Gastroesophageal sphincter (tissue), 3 donors: ENCODE data around the gene EGR2.

Experiments
- POLR2A ChIP-seq, 2 donors: fragments of 450-650 bp; IDR thresholded peaks; one replicate each; pipeline ENCODE4 v1.6.1; 2017; ENCODE audit warnings: antibody characterized with exemption in 2 of 2, mild to moderate bottlenecking in 2 of 2, moderate library complexity in 1 of 2
- POLR2AphosphoS5 ChIP-seq: sonication (generic); formaldehyde crosslinking; IDR thresholded peaks from one replicate; pipeline ENCODE4 v1.6.1; 2017; ENCODE audit warnings: antibody characterized with exemption
- TF ChIP-seq, protein P1 (sequence below), 4 experiments: fragments of 200-600 bp in 2 of 4; fragments of 450-650 bp in 2 of 4; sonication (generic) in 1 of 4; IDR thresholded peaks; one replicate each; pipeline ENCODE4 v1.5.1; 2017 to 2019; ENCODE audit warnings: antibody characterized with exemption in 4 of 4, mild to moderate bottlenecking in 2 of 4, moderate library complexity in 2 of 4

DNA sequence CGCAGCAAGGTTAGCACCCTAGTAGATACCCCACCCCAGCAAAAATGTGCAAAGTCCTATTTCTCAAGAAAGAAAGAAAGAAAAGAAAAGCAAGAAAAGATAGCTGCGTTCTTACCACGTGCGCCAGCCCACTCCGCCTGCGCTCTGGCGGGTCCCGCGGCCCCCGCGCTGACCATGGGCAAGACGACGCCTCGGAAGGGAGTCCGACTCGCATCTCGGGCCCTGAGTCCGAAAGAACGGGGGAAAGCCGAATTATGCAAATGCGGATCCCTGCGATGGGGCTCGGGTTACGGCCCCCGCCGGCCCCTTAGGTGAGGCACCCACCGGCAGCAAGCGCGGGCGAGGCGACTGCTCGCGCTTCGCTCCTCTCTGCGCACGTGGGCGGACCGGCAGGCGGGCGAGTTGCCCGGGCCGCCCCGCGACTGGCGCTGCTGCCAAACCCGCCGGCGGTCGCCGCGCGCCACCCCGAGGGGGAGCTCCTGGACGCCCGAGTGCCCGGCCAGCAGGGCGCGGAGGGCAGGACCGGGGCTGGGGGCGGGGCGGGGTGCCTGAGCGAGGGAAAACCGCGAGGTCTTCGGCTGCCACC, 2.4 kb upstream of the EGR2 start:
- TF ChIP-seq, protein P1, sequence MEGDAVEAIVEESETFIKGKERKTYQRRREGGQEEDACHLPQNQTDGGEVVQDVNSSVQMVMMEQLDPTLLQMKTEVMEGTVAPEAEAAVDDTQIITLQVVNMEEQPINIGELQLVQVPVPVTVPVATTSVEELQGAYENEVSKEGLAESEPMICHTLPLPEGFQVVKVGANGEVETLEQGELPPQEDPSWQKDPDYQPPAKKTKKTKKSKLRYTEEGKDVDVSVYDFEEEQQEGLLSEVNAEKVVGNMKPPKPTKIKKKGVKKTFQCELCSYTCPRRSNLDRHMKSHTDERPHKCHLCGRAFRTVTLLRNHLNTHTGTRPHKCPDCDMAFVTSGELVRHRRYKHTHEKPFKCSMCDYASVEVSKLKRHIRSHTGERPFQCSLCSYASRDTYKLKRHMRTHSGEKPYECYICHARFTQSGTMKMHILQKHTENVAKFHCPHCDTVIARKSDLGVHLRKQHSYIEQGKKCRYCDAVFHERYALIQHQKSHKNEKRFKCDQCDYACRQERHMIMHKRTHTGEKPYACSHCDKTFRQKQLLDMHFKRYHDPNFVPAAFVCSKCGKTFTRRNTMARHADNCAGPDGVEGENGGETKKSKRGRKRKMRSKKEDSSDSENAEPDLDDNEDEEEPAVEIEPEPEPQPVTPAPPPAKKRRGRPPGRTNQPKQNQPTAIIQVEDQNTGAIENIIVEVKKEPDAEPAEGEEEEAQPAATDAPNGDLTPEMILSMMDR (IDR thresholded peaks at IDR 0.05): no peak
- no peak for TF ChIP-seq POLR2A (IDR thresholded peaks at IDR 0.05)
- TF ChIP-seq POLR2AphosphoS5: no peak
